ENCODE data around the gene DSG2. TPM values are rescaled to one million over a fixed set of nuclear protein-coding genes. Genes with fewer than 3 reads are reported as not detected.

Gene DSG2
- total and polyA plus RNA-seq, 2 experiments from 2014 or later, result 67.7 to 105 TPM

- H4K20me1 ChIP-seq (ENCODE audit: insufficient read depth, poor library complexity, severe bottlenecking), result no peaks in the 10 kb centered on the region
- no peaks in the 10 kb centered on the region for H3K4me1 ChIP-seq (ENCODE audit: insufficient read depth)
- no peak overlapping the region for H3K4me2 ChIP-seq
- H3K79me2 ChIP-seq, result no peaks in the 10 kb centered on the region
- H3K27ac ChIP-seq, result no peak overlapping the region
- H3K9me2 ChIP-seq (replicated peaks; ENCODE audit: insufficient read depth), result no peaks in the 10 kb centered on the region
- H3K36me3 ChIP-seq (replicated peaks; ENCODE audit: insufficient read depth, low read depth), result no peaks in the 10 kb centered on the region
- no peak overlapping the region for H2AFZ ChIP-seq
- WGBS (ENCODE audit: low lambda C conversion rate, missing lambda C conversion rate), result 95% methylated on average over 2 of the region's 2 CpGs
- TF ChIP-seq EZH2phosphoT487 (IDR thresholded peaks at IDR 0.05; ENCODE audit: low read depth, severe bottlenecking, unreplicated experiment) (no peak), CTCF (IDR thresholded peaks at IDR 0.05; ENCODE audit: poor library complexity) (no peak), EZH2 (IDR thresholded peaks at IDR 0.05; ENCODE audit: borderline replicate concordance) (no peak)
- no peak for DNase-seq (ENCODE audit: low spot score)
- H3K27me3 ChIP-seq, result no peaks in the 10 kb centered on the region
- H3K4me3 ChIP-seq, result no peak overlapping the region
- H3K9me3 ChIP-seq (ENCODE audit: low read depth), result no peaks in the 10 kb centered on the region
Observed at GRCh38 chr18:31548853-31549252, 50.9 kb downstream of the DSG2 start.

- Histone ChIP-seq H4K20me1 (ENCODE audit: insufficient read depth, poor library complexity, severe bottlenecking) (no peaks in the 10 kb centered on the region), H3K9me2 (replicated peaks; ENCODE audit: insufficient read depth) (no peaks in the 10 kb centered on the region), H3K36me3 (replicated peaks; ENCODE audit: insufficient read depth, low read depth) (no peaks in the 10 kb centered on the region), H3K9me3 (ENCODE audit: low read depth) (no peaks in the 10 kb centered on the region), H2AFZ (no peak overlapping the region), H3K4me3 (no peak overlapping the region), H3K27ac (no peak overlapping the region), H3K27me3 (no peaks in the 10 kb centered on the region), H3K4me2 (no peak overlapping the region), H3K79me2 (no peaks in the 10 kb centered on the region), H3K4me1 (ENCODE audit: insufficient read depth) (no peaks in the 10 kb centered on the region)
- WGBS (ENCODE audit: low lambda C conversion rate, missing lambda C conversion rate), result 94% methylated on average over 4 of the region's 4 CpGs
- TF ChIP-seq EZH2 (IDR thresholded peaks at IDR 0.05; ENCODE audit: borderline replicate concordance) (no peak), EZH2phosphoT487 (IDR thresholded peaks at IDR 0.05; ENCODE audit: low read depth, severe bottlenecking, unreplicated experiment) (no peak), CTCF (IDR thresholded peaks at IDR 0.05; ENCODE audit: poor library complexity) (no peak)
- no peak for DNase-seq (ENCODE audit: low spot score)
Observed at GRCh38 chr18:31549416-31549815, 51.4 kb downstream of the DSG2 start.

- H4K20me1 ChIP-seq (ENCODE audit: insufficient read depth, poor library complexity, severe bottlenecking), result no peaks in the 10 kb centered on the region
- no peak overlapping the region for H2AFZ ChIP-seq
- no peak overlapping the region for H3K27ac ChIP-seq
- H3K9me2 ChIP-seq (replicated peaks; ENCODE audit: insufficient read depth), result no peaks in the 10 kb centered on the region
- H3K9me3 ChIP-seq (ENCODE audit: low read depth), result no peaks in the 10 kb centered on the region
- H3K4me2 ChIP-seq, result no peak overlapping the region
- H3K79me2 ChIP-seq, result no peaks in the 10 kb centered on the region
- no peak overlapping the region for H3K4me3 ChIP-seq
- H3K4me1 ChIP-seq (ENCODE audit: insufficient read depth), result no peaks in the 10 kb centered on the region
- no peak for DNase-seq (ENCODE audit: low spot score)
- H3K36me3 ChIP-seq (replicated peaks; ENCODE audit: insufficient read depth, low read depth), result no peaks in the 10 kb centered on the region
- TF ChIP-seq CTCF (IDR thresholded peaks at IDR 0.05; ENCODE audit: poor library complexity), result no peak
- TF ChIP-seq EZH2phosphoT487 (IDR thresholded peaks at IDR 0.05; ENCODE audit: low read depth, severe bottlenecking, unreplicated experiment), result no peak
- TF ChIP-seq EZH2 (IDR thresholded peaks at IDR 0.05; ENCODE audit: borderline replicate concordance), result no peak
- no peaks in the 10 kb centered on the region for H3K27me3 ChIP-seq
- WGBS (ENCODE audit: low lambda C conversion rate, missing lambda C conversion rate), result 59% methylated on average over 3 of the region's 3 CpGs
Observed at GRCh38 chr18:31551883-31552282, 53.9 kb downstream of the DSG2 start.

- Histone ChIP-seq H3K4me1 (ENCODE audit: insufficient read depth) (no peaks in the 10 kb centered on the region), H3K9me2 (replicated peaks; ENCODE audit: insufficient read depth) (no peaks in the 10 kb centered on the region), H2AFZ (no peak overlapping the region), H3K36me3 (replicated peaks; ENCODE audit: insufficient read depth, low read depth) (no peaks in the 10 kb centered on the region), H3K4me3 (no peak overlapping the region), H3K4me2 (no peak overlapping the region), H3K79me2 (no peaks in the 10 kb centered on the region), H3K27me3 (no peaks in the 10 kb centered on the region), H4K20me1 (ENCODE audit: insufficient read depth, poor library complexity, severe bottlenecking) (no peaks in the 10 kb centered on the region), H3K27ac (no peak overlapping the region), H3K9me3 (ENCODE audit: low read depth) (no peaks in the 10 kb centered on the region)
- TF ChIP-seq CTCF (IDR thresholded peaks at IDR 0.05; ENCODE audit: poor library complexity) (no peak), EZH2phosphoT487 (IDR thresholded peaks at IDR 0.05; ENCODE audit: low read depth, severe bottlenecking, unreplicated experiment) (no peak), EZH2 (IDR thresholded peaks at IDR 0.05; ENCODE audit: borderline replicate concordance) (no peak)
- DNase-seq (ENCODE audit: low spot score), result no peak
- WGBS (ENCODE audit: low lambda C conversion rate, missing lambda C conversion rate), result 68% methylated on average over 6 of the region's 6 CpGs
Observed at GRCh38 chr18:31553800-31554199, 55.8 kb downstream of the DSG2 start.
